ENCODE measurements around the gene GNG7.

- TF ChIP-seq POLR2A (IDR thresholded peaks at IDR 0.05) (no peak), CTCF (IDR thresholded peaks at IDR 0.05) (no peak)
These were observed 2.9 kb downstream of the GNG7 start for GRCh38 chr19:2699413-2700140.

All from testis (tissue), 2 donors.